ENCODE data around the gene NCAPD2.

NCAPD2 gene

GRCh38 chr12:6534945-6535696, 41.2 kb downstream of the NCAPD2 start:
- POLR2A ChIA-PET: interaction anchor here (0.6 to 3.0 kb wide), 31 partner anchors 10 to 316 kb away, joined by 3 to 90 read pairs (median 10); partner anchors contain the start of genes CDCA3, COPS7A, MRPL51 and NCAPD2
- Histone ChIP-seq H3K4me3 (ENCODE audit: low read depth, low read length) (peak overlapping the region; percentile 73), H3K9me3 (ENCODE audit: control insufficient read depth, insufficient read depth, low read depth, low read length) (no peaks in the 10 kb centered on the region), H3K4me1 (ENCODE audit: control insufficient read depth, insufficient read depth, low read length) (peaks cover 12% of the 10 kb centered on the region), H3K27ac (ENCODE audit: extremely low read depth, low read depth, low read length) (peak overlapping the region; percentile 93), H3K36me3 (ENCODE audit: control insufficient read depth in 2 of 2, insufficient read depth in 1 of 2, low read length in 2 of 2) (peaks cover 19 to 76% of the 10 kb centered on the region in 2 experiments)
- CTCF ChIA-PET: interaction anchor here (0.6 to 1.7 kb wide), 7 partner anchors 19 to 570 kb away, joined by 3 to 12 read pairs (median 6); partner anchors contain the start of genes IFFO1 and VAMP1
- peak; percentile 16; the same call in 1 of the 2 replicates for TF ChIP-seq ZNF843 (tag by site-specific recombination; IDR thresholded peaks at IDR 0.05)
- TF ChIP-seq WT1 (tag by site-specific recombination; IDR thresholded peaks at IDR 0.05): 0 out of 2 replicates have a peak, but pooled peaks have one; percentile 39
- TF ChIP-seq ZNF2 (tag by site-specific recombination; IDR thresholded peaks at IDR 0.05): no peak; the same call in 1 of the 2 replicates
- peak; percentile 6; the same call in 1 of the 2 replicates for TF ChIP-seq ZNF623 (tag by site-specific recombination; IDR thresholded peaks at IDR 0.05)
- TF ChIP-seq ZNF837 (tag by site-specific recombination; IDR thresholded peaks at IDR 0.05): 0 out of 2 replicates have a peak, but pooled peaks have one; percentile 10
- TF ChIP-seq INSM2 (tag by site-specific recombination; IDR thresholded peaks at IDR 0.05): no peak
- TF ChIP-seq ZNF571 (tag by site-specific recombination; IDR thresholded peaks at IDR 0.05): no peak
- no peak for TF ChIP-seq ZNF48 (tag by site-specific recombination; IDR thresholded peaks at IDR 0.05)
- TF ChIP-seq ZNF645 (tag by site-specific recombination; IDR thresholded peaks at IDR 0.05): no peak; the same call in 1 of the 2 replicates
- TF ChIP-seq ZNF121 (tag by site-specific recombination; IDR thresholded peaks at IDR 0.05): no peak
- no peak for TF ChIP-seq ZNF423 (tag by site-specific recombination; IDR thresholded peaks at IDR 0.05)
- no peak for TF ChIP-seq ZNF404 (tag by site-specific recombination; IDR thresholded peaks at IDR 0.05)
- no peak; the same call in none of the 2 replicates for TF ChIP-seq PBX3 (CRISPR knock-in tag; IDR thresholded peaks at IDR 0.05)
- no peak for TF ChIP-seq ZNF704 (tag by site-specific recombination; IDR thresholded peaks at IDR 0.05)
- TF ChIP-seq REPIN1 (tag by site-specific recombination; IDR thresholded peaks at IDR 0.05; ENCODE audit: low read depth): no peak
- TF ChIP-seq ZNF701 (tag by site-specific recombination; IDR thresholded peaks at IDR 0.05): no peak
- no peak; the same call in 1 of the 2 replicates for TF ChIP-seq KLF16 (tag by site-specific recombination; IDR thresholded peaks at IDR 0.05)
- peak; percentile 54 for TF ChIP-seq ZNF600 (tag by site-specific recombination; IDR thresholded peaks at IDR 0.05)
- no peak for TF ChIP-seq SCRT2 (tag by site-specific recombination; IDR thresholded peaks at IDR 0.05)
- TF ChIP-seq ZNF214 (tag by site-specific recombination; IDR thresholded peaks at IDR 0.05; ENCODE audit: borderline replicate concordance): no peak
- TF ChIP-seq ZBTB17 (tag by site-specific recombination; IDR thresholded peaks at IDR 0.05): peak; percentile 68
- no peak for TF ChIP-seq BCL6B (tag by site-specific recombination; IDR thresholded peaks at IDR 0.05)
- no peak for TF ChIP-seq ZNF26 (tag by site-specific recombination; IDR thresholded peaks at IDR 0.05)
- TF ChIP-seq ZNF560 (tag by site-specific recombination; IDR thresholded peaks at IDR 0.05; ENCODE audit: borderline replicate concordance): no peak
- peak; percentile 64 for TF ChIP-seq GLIS1 (tag by site-specific recombination; IDR thresholded peaks at IDR 0.05)
- TF ChIP-seq ZNF391 (tag by site-specific recombination; IDR thresholded peaks at IDR 0.05; ENCODE audit: borderline replicate concordance, low read depth): peak; percentile 8; the same call in 1 of the 2 replicates
- no peak for TF ChIP-seq ZNF658 (tag by site-specific recombination; IDR thresholded peaks at IDR 0.05)
- TF ChIP-seq ZNF548 (tag by site-specific recombination; IDR thresholded peaks at IDR 0.05): no peak
